ENCODE data around the gene CTIF.

Gene CTIF

GRCh38 chr18:48689548-48689947, 150.7 kb downstream of the CTIF start:
- DNase-seq = no peak

DNA sequence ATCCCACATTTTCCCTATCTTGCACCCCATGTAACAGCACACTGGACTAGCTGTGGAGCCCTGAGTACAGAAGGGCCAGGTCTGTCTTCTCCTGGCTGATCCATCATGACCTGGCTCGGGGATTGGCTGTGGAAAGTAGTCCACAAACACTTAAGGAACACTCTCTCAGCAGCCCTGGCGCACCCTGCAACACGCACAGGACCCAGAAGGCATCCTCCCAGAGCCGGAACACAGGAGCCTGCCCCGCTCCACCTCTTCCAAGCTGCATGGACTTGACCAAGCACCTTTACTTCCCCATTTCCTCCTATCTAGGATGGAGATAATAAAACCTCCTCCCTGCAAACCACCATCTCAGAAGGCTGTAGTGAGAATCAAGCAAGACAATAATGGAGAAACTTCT, 151.7 kb downstream of the CTIF start:
- DNase-seq = no peak

DNA sequence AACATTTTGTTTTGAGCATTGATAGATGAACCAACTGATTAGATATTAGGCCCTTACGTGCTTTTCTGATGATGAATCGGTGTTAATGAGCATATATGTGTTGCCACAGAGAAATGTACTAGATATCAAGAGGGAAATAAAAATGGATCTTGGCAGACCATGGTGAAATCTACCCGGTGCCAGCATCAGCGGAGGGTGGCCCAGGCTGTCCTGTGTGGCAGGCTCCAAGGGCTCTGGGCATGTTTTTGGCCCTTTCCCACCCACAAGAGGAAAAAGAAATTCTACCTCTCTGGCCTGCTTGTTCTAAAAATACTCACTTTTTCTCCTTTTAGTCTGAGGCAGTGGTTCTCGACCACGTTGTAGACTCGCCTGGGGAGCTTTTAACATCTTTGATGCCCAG, 154.2 kb downstream of the CTIF start:
- DNase-seq = no peak

DNA sequence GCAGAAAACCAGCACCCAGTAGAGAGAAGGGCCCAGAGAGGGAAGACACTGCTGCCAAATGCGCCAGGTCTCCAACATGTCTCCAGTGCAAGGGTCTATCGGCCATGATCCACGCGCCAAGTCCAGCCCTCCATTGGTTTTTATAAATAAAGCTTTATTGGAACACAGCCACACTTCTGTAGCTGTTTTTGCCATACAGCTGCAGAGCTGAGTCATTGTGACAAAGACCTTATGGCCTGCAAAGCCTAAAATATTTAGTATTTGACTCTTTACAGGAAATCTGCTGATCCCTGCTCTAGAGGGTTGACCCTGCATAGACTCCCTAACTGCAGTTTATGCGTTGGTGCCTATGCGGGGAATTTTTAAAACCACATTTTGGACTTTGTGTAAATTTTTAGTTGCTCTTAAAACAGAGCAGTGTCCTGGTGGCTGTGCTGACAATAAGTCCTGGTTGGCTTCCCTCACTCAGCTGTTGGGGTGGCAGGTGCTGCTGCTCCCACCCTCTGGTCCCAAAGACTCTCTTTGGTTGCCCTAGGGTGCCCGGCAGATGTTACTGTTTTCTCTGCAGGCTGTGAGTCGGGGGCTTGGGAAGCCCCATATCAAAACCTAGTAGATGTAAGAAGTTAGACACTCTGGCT, 154.9 kb downstream of the CTIF start:
- DNase-seq = no peak

GRCh38 chr18:48694295-48694694, 155.5 kb downstream of the CTIF start:
- DNase-seq = no peak

DNA sequence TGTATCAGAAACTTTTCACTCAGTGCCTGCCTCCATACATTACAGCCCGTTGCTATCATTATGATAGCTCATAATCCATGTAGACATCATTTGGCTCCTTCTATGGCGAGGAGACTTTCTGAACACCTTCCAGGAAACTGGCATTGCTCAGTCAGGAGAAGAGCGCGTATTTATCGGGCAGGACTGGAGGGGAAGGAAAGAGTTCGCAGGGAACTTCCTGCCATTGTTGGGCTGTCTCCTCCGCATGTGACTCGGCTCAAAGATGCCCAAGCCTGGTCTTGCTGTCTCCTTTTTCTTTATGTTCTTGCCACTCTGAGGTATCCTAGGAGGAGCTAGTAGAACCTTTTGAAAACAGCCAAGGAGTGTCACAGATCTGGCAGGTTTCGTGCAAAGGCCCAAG, 156.8 kb downstream of the CTIF start:
- DNase-seq = no peak

GRCh38 chr18:48696218-48696617, 157.4 kb downstream of the CTIF start:
- DNase-seq = no peak

DNA sequence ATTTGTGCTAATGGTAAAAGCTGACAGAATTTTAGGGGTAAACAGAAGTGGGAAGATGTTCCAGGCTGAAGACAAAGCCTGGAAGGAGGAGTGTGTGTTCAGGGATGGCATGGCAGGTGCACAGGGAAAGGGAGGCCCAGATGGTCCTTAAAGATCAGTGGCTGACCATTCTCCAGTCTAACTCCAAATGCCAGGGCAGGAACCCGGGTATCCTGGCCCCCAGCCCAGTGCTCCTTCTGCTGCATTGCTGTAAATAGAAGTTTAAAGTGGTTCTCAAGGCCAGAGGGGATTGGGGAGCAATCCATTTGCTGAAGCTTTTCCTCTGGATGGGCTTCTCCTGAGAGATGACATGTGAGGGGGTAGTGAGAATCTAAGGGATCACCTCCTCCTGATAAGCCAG, 158.6 kb downstream of the CTIF start:
- DNase-seq = no peak

- DNase-seq = no peak
Observed at GRCh38 chr18:48698707-48699106, 159.9 kb downstream of the CTIF start.

DNA sequence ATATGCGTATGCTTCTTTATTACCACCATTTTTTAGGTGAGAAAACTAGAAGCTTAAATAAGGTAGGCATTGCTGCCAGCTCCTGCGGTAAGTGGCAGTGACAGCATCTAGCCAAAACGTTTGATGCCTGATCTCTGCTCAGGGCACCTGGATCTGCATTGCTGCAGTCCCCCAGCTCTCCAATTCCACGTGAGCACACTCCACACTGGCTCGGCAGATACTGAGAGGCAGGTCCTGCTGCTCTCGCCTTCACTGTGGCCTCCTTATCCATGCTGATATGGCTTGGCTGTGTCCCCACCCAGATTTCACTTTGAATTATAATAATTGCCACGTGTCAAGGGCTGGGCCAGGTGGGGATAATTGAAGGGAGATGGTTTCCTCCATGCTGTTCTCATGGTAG, 160.9 kb downstream of the CTIF start:
- no peak for DNase-seq

- no peak for DNase-seq
Observed at GRCh38 chr18:48700446-48700845, 161.6 kb downstream of the CTIF start.

- no peak for DNase-seq
Observed at GRCh38 chr18:48702346-48703027, 163.7 kb downstream of the CTIF start.

- DNase-seq = no peak
Observed at GRCh38 chr18:48703028-48703386, 164.2 kb downstream of the CTIF start.

DNA sequence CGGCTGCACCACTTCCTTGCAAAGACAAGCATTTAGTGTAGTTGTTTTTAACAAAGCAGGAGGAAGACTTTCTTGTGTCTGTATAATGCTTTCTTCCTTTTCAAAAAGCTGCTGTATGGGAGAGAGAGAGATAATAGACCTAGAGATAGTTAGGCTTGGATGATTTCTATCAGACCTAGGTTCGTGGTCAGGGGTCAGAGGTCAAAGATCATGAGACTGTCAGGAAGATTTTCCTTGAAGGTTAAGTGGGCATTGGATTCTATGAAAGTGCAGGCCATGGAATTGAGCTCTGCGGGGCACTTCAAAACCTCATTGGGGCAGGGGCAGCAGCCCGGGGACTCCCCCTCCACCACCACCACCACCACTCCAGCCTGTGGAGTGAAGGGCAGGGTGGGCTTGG, 164.6 kb downstream of the CTIF start:
- no peak for DNase-seq

GRCh38 chr18:48705043-48705442, 166.2 kb downstream of the CTIF start:
- DNase-seq = no peak

GRCh38 chr18:48705531-48705930, 166.7 kb downstream of the CTIF start:
- no peak for DNase-seq

DNA sequence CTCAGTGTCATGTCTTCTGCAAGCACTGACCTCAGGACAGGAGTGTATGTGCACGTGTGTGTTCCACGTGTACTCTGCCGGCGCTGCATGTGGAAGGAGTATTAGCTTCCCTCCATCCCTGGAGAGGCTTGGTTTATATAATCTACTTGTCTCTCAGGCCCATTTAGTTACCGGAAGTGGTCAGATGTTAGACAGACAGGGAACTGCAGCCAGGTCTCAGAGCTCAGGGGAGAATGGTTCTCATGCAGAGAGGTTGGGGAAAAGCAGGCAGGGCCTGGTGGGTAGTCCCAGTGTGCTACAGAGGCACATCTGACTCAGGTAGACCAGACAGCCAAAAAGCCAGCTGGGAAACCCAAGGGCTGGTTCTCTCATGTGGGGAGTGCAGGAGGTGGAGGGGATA, 167.9 kb downstream of the CTIF start:
- no peak for DNase-seq

GRCh38 chr18:48707636-48708296, 168.9 kb downstream of the CTIF start:
- no peak for DNase-seq

- DNase-seq = no peak
Observed at GRCh38 chr18:48708807-48709206, 170.0 kb downstream of the CTIF start.

DNA sequence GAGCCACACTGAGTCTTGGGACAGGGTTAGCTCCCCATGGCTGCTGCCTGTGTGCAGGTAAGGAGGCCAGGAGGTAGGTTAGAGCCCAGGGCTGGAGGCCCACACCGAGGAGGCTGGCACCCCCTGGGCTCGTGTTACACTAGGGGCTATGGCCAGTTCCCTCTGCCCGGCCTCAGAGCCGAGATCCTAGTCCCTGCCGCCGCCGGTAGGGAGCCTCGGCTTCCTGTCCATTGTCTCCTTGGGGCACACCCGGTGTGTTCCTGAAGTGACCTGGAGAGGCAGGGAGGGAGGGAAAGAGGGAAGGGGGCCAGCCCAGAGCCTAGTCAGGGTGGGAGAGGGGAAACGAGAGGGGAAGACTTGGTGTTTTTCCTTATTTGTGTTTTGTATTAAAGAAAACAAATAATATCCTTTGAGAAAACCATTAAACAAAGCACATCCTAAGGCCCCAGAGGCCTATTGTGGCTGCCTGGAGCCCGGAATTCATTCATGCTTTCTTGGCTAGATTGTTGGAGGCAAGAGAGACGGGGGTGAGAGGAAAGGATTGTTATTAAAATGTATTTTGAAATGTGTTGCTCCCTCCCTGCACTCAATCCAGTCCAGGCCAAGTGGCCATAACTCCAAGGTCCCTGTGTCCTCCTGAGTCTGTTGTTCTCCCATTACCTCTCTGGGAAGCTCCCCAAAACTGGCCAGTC, 170.7 kb downstream of the CTIF start:
- DNase-seq = no peak

GRCh38 chr18:48711651-48712486, 173.0 kb downstream of the CTIF start:
- peak in 1 of 2 experiments; percentile 16 for DNase-seq

- DNase-seq = no peak
Observed at GRCh38 chr18:48713309-48713708, 174.5 kb downstream of the CTIF start.

DNA sequence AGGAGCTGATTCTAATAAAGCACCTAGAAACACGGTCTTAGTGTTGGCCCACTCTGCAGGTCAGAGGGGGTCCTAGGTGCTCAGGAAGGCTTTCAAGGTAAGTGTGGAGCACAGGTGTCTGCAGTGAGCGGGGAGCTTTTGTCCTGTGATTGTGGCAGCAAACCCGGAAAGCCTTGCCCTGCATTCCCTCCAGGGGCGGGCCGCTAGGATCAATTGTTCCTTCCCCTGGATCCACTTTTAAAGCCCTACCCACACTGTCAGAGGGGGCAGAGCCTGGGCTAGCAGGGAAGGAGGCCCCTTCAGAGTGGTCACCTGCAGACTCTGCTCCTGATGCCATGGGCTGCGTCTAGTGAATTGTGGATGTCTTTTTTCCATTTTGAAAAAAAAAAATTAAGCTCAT, 176.0 kb downstream of the CTIF start:
- no peak for DNase-seq

Measured in NCI-H2081 (cell line).